Colonic mucosa (tissue), 4 donors: ENCODE data around the gene AP3S1. TPM values are rescaled to one million over a fixed set of nuclear protein-coding genes. Genes with fewer than 3 reads are reported as not detected.
"Not testable (repeated sequence)": the region's sequence is repeated elsewhere in the genome, so short reads cannot be mapped to it uniquely, and the experiment has no call there.

Experiments used
- DNase-seq: peaks from one replicate; pipeline ENCODE4 v3.0.0-alpha.2; 2020
- H3K27ac ChIP-seq: fragments of 200-600 bp; one replicate; pipeline ENCODE4 v1.8.0; 2021
- H3K27me3 ChIP-seq: fragments of 200-600 bp; one replicate; pipeline ENCODE4 v1.8.0; 2021
- H3K36me3 ChIP-seq: fragments of 200-600 bp; one replicate; pipeline ENCODE4 v1.8.0; 2021
- H3K4me1 ChIP-seq: fragments of 200-600 bp; one replicate; pipeline ENCODE4 v1.8.0; 2021; ENCODE audit warnings: mild to moderate bottlenecking
- H3K4me3 ChIP-seq: fragments of 200-600 bp; one replicate; pipeline ENCODE4 v1.8.0; 2021
- H3K9ac ChIP-seq, 2 donors: one replicate each; pipeline ENCODE4 v1.7.0; 2013; ENCODE audit warnings: control low read depth in 2 of 2, low read depth in 2 of 2, low read length in 2 of 2
- H3K9me3 ChIP-seq: fragments of 200-600 bp; one replicate; pipeline ENCODE4 v1.8.0; 2021
- CTCF ChIP-seq: fragments of 200-600 bp; IDR thresholded peaks from one replicate; pipeline ENCODE4 v1.8.0; 2022; ENCODE audit warnings: antibody characterized with exemption, mild to moderate bottlenecking
- intact Hi-C: fragments of 100-400 bp; cut with DNase I; formaldehyde crosslinking; loops from one replicate; pipeline ENCODE4 v1.14.1; 2022
- total RNA-seq, 2 donors: library from RNA; stranded (reverse); fragmentation: NEBNext Ultra II Directional in 1 of 2; extraction: Animal tissue kit (Norgen Biotek cat#: 25700) in 1 of 2; gene quantifications; one replicate each; pipeline ENCODE4 v1.2.1, GENCODE V29; 2021
- donor health status: healthy.
- donor health status: DM: no; HTN: no; CAD: no.
- donor health status: DM: no; HTN: no; CAD: no.

Gene AP3S1
- total RNA-seq, 2 donors from 2014 or later, result 56.7 to 105 TPM

- intact Hi-C loops, result no loop called here
- Histone ChIP-seq H3K4me1 (no peaks in the 10 kb centered on the region), H3K9me3 (no peaks in the 10 kb centered on the region), H3K9ac (no peak overlapping the region), H3K27me3 (no peaks in the 10 kb centered on the region), H3K4me3 (no peak overlapping the region), H3K36me3 (no peaks in the 10 kb centered on the region), H3K27ac (no peak overlapping the region)
- DNase-seq, result no peak
- no peak for TF ChIP-seq CTCF
Observed at GRCh38 chr5:115801152-115801551, 40.6 kb upstream of the AP3S1 start.

GRCh38 chr5:115801984-115802383 is 39.8 kb upstream of the AP3S1 start:
- Histone ChIP-seq H3K9me3 (no peaks in the 10 kb centered on the region), H3K36me3 (no peaks in the 10 kb centered on the region), H3K4me3 (no peak overlapping the region), H3K27ac (no peak overlapping the region), H3K9ac (no peak overlapping the region), H3K27me3 (no peaks in the 10 kb centered on the region), H3K4me1 (no peaks in the 10 kb centered on the region)
- intact Hi-C loops, result no loop called here
- no peak for TF ChIP-seq CTCF
- DNase-seq, result no peak

- Histone ChIP-seq H3K27ac (no peak overlapping the region), H3K27me3 (no peaks in the 10 kb centered on the region), H3K9ac (no peak overlapping the region), H3K9me3 (no peaks in the 10 kb centered on the region), H3K36me3 (no peaks in the 10 kb centered on the region), H3K4me3 (no peak overlapping the region), H3K4me1 (no peaks in the 10 kb centered on the region)
- DNase-seq, result no peak
- no peak for TF ChIP-seq CTCF
- intact Hi-C loops, result no loop called here
Observed at GRCh38 chr5:115806986-115807653, 34.6 kb upstream of the AP3S1 start.

GRCh38 chr5:115807654-115808052 is 34.1 kb upstream of the AP3S1 start:
- intact Hi-C loops, result no loop called here

GRCh38 chr5:115808066-115808465 is 33.7 kb upstream of the AP3S1 start:
- H3K4me1 ChIP-seq, H3K9ac ChIP-seq, H3K9me3 ChIP-seq, H3K4me3 ChIP-seq, intact Hi-C loops, H3K27ac ChIP-seq, DNase-seq, H3K27me3 ChIP-seq, H3K36me3 ChIP-seq: not testable (repeated sequence)

More at GRCh38 chr5:115807654-115808052, 34.1 kb upstream of the AP3S1 start:
- Histone ChIP-seq H3K9me3 (no peaks in the 10 kb centered on the region), H3K27ac (no peak overlapping the region), H3K4me1 (no peaks in the 10 kb centered on the region), H3K36me3 (no peaks in the 10 kb centered on the region), H3K27me3 (no peaks in the 10 kb centered on the region), H3K4me3 (no peak overlapping the region), H3K9ac (no peak overlapping the region)
- no peak for DNase-seq
- no peak for TF ChIP-seq CTCF

GRCh38 chr5:115809946-115810345 is 31.8 kb upstream of the AP3S1 start:
- Histone ChIP-seq H3K4me3 (no peak overlapping the region), H3K27ac (no peak overlapping the region), H3K4me1 (no peaks in the 10 kb centered on the region), H3K27me3 (no peaks in the 10 kb centered on the region), H3K36me3 (no peaks in the 10 kb centered on the region), H3K9me3 (no peaks in the 10 kb centered on the region), H3K9ac (no peak overlapping the region)
- intact Hi-C loops, result no loop called here
- TF ChIP-seq CTCF, result no peak
- DNase-seq, result no peak
